Measurements from ENCODE around the gene ACER2.

- no peak for TF ChIP-seq CTCF (IDR thresholded peaks at IDR 0.05 in 2 of 3, conservative IDR thresholded peaks at IDR 0.05 in 1 of 3; ENCODE audit: control insufficient read depth in 2 of 3, extremely low read depth in 1 of 3, insufficient read depth in 1 of 3, low read depth in 3 of 3, low read length in 3 of 3)
- TF ChIP-seq MYC (IDR thresholded peaks at IDR 0.05; ENCODE audit: insufficient read depth, insufficient read length, insufficient replicate concordance, low read length, severe bottlenecking), result no peak
- TF ChIP-seq, protein P1, sequence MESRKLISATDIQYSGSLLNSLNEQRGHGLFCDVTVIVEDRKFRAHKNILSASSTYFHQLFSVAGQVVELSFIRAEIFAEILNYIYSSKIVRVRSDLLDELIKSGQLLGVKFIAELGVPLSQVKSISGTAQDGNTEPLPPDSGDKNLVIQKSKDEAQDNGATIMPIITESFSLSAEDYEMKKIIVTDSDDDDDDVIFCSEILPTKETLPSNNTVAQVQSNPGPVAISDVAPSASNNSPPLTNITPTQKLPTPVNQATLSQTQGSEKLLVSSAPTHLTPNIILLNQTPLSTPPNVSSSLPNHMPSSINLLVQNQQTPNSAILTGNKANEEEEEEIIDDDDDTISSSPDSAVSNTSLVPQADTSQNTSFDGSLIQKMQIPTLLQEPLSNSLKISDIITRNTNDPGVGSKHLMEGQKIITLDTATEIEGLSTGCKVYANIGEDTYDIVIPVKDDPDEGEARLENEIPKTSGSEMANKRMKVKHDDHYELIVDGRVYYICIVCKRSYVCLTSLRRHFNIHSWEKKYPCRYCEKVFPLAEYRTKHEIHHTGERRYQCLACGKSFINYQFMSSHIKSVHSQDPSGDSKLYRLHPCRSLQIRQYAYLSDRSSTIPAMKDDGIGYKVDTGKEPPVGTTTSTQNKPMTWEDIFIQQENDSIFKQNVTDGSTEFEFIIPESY (IDR thresholded peaks at IDR 0.05), result no peak
- TF ChIP-seq, protein P2, sequence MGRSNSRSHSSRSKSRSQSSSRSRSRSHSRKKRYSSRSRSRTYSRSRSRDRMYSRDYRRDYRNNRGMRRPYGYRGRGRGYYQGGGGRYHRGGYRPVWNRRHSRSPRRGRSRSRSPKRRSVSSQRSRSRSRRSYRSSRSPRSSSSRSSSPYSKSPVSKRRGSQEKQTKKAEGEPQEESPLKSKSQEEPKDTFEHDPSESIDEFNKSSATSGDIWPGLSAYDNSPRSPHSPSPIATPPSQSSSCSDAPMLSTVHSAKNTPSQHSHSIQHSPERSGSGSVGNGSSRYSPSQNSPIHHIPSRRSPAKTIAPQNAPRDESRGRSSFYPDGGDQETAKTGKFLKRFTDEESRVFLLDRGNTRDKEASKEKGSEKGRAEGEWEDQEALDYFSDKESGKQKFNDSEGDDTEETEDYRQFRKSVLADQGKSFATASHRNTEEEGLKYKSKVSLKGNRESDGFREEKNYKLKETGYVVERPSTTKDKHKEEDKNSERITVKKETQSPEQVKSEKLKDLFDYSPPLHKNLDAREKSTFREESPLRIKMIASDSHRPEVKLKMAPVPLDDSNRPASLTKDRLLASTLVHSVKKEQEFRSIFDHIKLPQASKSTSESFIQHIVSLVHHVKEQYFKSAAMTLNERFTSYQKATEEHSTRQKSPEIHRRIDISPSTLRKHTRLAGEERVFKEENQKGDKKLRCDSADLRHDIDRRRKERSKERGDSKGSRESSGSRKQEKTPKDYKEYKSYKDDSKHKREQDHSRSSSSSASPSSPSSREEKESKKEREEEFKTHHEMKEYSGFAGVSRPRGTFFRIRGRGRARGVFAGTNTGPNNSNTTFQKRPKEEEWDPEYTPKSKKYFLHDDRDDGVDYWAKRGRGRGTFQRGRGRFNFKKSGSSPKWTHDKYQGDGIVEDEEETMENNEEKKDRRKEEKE (IDR thresholded peaks at IDR 0.05), result no peak
- TF ChIP-seq FOXK2 (IDR thresholded peaks at IDR 0.05), result no peak
- TF ChIP-seq, protein P3, sequence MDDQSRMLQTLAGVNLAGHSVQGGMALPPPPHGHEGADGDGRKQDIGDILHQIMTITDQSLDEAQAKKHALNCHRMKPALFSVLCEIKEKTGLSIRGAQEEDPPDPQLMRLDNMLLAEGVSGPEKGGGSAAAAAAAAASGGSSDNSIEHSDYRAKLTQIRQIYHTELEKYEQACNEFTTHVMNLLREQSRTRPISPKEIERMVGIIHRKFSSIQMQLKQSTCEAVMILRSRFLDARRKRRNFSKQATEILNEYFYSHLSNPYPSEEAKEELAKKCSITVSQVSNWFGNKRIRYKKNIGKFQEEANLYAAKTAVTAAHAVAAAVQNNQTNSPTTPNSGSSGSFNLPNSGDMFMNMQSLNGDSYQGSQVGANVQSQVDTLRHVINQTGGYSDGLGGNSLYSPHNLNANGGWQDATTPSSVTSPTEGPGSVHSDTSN (IDR thresholded peaks at IDR 0.05; ENCODE audit: insufficient replicate concordance, low read depth, low read length), result no peak
- TF ChIP-seq CHD2 (IDR thresholded peaks at IDR 0.05; ENCODE audit: borderline replicate concordance, low read depth, low read length), result no peak
- no peak for TF ChIP-seq KDM1A (IDR thresholded peaks at IDR 0.05; ENCODE audit: borderline replicate concordance)
- TF ChIP-seq, protein P4, sequence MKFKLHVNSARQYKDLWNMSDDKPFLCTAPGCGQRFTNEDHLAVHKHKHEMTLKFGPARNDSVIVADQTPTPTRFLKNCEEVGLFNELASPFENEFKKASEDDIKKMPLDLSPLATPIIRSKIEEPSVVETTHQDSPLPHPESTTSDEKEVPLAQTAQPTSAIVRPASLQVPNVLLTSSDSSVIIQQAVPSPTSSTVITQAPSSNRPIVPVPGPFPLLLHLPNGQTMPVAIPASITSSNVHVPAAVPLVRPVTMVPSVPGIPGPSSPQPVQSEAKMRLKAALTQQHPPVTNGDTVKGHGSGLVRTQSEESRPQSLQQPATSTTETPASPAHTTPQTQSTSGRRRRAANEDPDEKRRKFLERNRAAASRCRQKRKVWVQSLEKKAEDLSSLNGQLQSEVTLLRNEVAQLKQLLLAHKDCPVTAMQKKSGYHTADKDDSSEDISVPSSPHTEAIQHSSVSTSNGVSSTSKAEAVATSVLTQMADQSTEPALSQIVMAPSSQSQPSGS (IDR thresholded peaks at IDR 0.05; ENCODE audit: low read length), result no peak
- TF ChIP-seq USF1 (IDR thresholded peaks at IDR 0.05; ENCODE audit: borderline replicate concordance, extremely low read length, insufficient read depth, low read depth, low read length), result no peak
- TF ChIP-seq USF2 (IDR thresholded peaks at IDR 0.05; ENCODE audit: borderline replicate concordance, low read depth, low read length), result no peak
- TF ChIP-seq EP300 (IDR thresholded peaks at IDR 0.05; ENCODE audit: borderline replicate concordance in 1 of 2, control insufficient read depth in 1 of 2, low read depth in 2 of 2, low read length in 2 of 2), result no peak
- no peak for TF ChIP-seq CBX3 (IDR thresholded peaks at IDR 0.05; ENCODE audit: borderline replicate concordance, low read depth)
These were observed 60.5 kb downstream of the ACER2 start for GRCh38 chr9:19469271-19469670.

Measured in GM12878 (cell line).